Measurements from ENCODE around the gene COL8A2.

DNA sequence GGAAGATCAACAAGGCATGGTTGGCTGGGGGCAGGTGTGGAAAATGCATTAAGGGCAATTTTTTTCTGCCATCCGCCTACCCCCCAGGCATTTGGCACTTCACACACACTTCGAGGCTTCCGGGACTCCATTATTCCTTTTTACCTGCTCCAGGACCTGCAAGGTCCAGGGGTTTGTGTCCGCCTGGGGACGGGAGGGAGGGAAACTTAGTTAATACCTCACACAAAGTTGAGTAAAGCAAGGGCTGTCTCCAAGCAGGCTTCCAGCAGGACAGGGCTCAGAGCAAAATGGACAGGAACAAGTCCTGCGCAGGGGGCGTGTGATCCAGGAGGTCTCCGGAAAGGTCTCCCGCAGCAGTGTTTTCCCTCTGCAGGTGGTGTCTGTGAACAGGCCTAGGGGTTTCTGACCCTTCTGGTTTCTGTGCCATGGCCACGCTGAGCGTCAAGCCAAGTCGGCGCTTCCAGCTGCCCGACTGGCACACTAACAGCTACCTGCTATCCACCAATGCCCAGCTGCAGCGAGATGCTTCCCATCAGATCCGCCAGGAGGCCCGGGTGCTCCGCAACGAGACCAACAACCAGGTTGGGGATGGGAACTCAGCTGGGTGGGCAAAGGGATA, 40.4 kb downstream of the COL8A2 start:
- TF ChIP-seq EZH2 (IDR thresholded peaks at IDR 0.05; ENCODE audit: insufficient read depth, poor library complexity, severe bottlenecking) (no peak), EZH2phosphoT487 (IDR thresholded peaks at IDR 0.05; ENCODE audit: insufficient read depth, low read depth) (no peak)
